IMR-90 (cell line): ENCODE results near the gene PGBD4. TPM values are rescaled to one million over a fixed set of nuclear protein-coding genes. Genes with fewer than 3 reads are reported as not detected.

Source experiments
- ATAC-seq: fragments of 200-7000 bp; cut with Tn5 transposase; 2 replicates; pipeline ENCODE4 v1.9.1; 2020; ENCODE audit warnings: low read depth, mild to moderate bottlenecking, moderate library complexity
- BruUV-seq: library from RNA; stranded (reverse); fragments of 400-500 nt; replicated peaks from 2 replicates; lab custom pipeline; 2021; lab: Mats Ljungman, UMichigan
- CTCF ChIA-PET: fragments of 300-600 bp; formaldehyde crosslinking; extraction: SDS; loops from one replicate; lab custom pipeline; 2021; ENCODE audit warnings: antibody characterized with exemption; lab: Yijun Ruan, JAX
- POLR2A ChIA-PET: fragments of 300-600 bp; sonication (Branson Sonifier 250); formaldehyde crosslinking; loops from one replicate; lab custom pipeline; 2022; ENCODE audit warnings: antibody characterized with exemption; ENCODE audit not compliant: unreplicated experiment; lab: Charles Lee
- DNase-seq: peaks from one replicate; pipeline ENCODE4 v3.0.0; 2013
- H2AFZ ChIP-seq: replicated peaks from 2 replicates; pipeline ENCODE3; 2013; ENCODE audit warnings: low read length, mild to moderate bottlenecking; ENCODE audit not compliant: poor library complexity
- H2AK5ac ChIP-seq: 2 replicates; pipeline ENCODE4 v1.6.1; 2013; ENCODE audit warnings: low read depth, low read length, inconsistent platforms
- H2AK9ac ChIP-seq: replicated peaks from 2 replicates; pipeline ENCODE3; 2013; ENCODE audit warnings: mild to moderate bottlenecking, low read depth, low read length, moderate library complexity; ENCODE audit not compliant: poor library complexity
- H2BK120ac ChIP-seq: 2 replicates; pipeline ENCODE4 v1.6.1; 2013; ENCODE audit warnings: low read depth, low read length, inconsistent platforms
- H2BK15ac ChIP-seq: 3 replicates; pipeline ENCODE4 v1.6.1; 2013; ENCODE audit warnings: low read depth, low read length, inconsistent platforms
- H2BK20ac ChIP-seq: 2 replicates; pipeline ENCODE4 v1.6.1; 2013; ENCODE audit warnings: low read depth, mild to moderate bottlenecking, inconsistent platforms, low read length, moderate library complexity
- H2BK5ac ChIP-seq: 2 replicates; pipeline ENCODE4 v1.6.1; 2013; ENCODE audit warnings: mild to moderate bottlenecking, low read depth, low read length, inconsistent platforms; ENCODE audit not compliant: poor library complexity, severe bottlenecking
- H3K14ac ChIP-seq: replicated peaks from 2 replicates; pipeline ENCODE4 v1.6.1; 2013; ENCODE audit warnings: low read depth, low read length, inconsistent platforms
- H3K18ac ChIP-seq: 2 replicates; pipeline ENCODE4 v1.6.1; 2013; ENCODE audit warnings: low read depth, low read length, control low read depth
- H3K23ac ChIP-seq: 2 replicates; pipeline ENCODE4 v1.6.1; 2013; ENCODE audit warnings: low read depth, low read length, inconsistent platforms
- H3K27ac ChIP-seq: 2 replicates; pipeline ENCODE4 v1.5.1; 2013; ENCODE audit warnings: mild to moderate bottlenecking, control low read depth, low read length; ENCODE audit not compliant: insufficient read depth
- H3K27me3 ChIP-seq: 2 replicates; pipeline ENCODE4 v1.6.1; 2013; ENCODE audit warnings: low read length; ENCODE audit not compliant: control insufficient read depth, insufficient read depth
- H3K36me3 ChIP-seq: 2 replicates; pipeline ENCODE4 v1.6.1; 2013; ENCODE audit warnings: low read length, mixed read lengths; ENCODE audit not compliant: control insufficient read depth, insufficient read depth
- H3K4ac ChIP-seq: 2 replicates; pipeline ENCODE4 v1.6.1; 2013; ENCODE audit warnings: low read depth, low read length, inconsistent platforms
- H3K4me1 ChIP-seq: 2 replicates; pipeline ENCODE4 v1.6.1; 2013; ENCODE audit warnings: low read length, mixed read lengths; ENCODE audit not compliant: control insufficient read depth, insufficient read depth
- H3K4me2 ChIP-seq: 2 replicates; pipeline ENCODE4 v1.6.1; 2013; ENCODE audit warnings: low read depth, mild to moderate bottlenecking, control low read depth, low read length, moderate library complexity
- H3K4me3 ChIP-seq: 2 replicates; pipeline ENCODE4 v1.5.1; 2013; ENCODE audit warnings: low read depth, mild to moderate bottlenecking, control low read depth, low read length, moderate library complexity; ENCODE audit not compliant: insufficient read depth
- H3K56ac ChIP-seq: 2 replicates; pipeline ENCODE4 v1.6.1; 2013; ENCODE audit warnings: low read length, inconsistent platforms; ENCODE audit not compliant: insufficient read depth; ENCODE audit errors: extremely low read depth
- H3K79me1 ChIP-seq, 2 experiments: 2 replicates each; pipeline ENCODE4 v1.6.1; 2013; ENCODE audit warnings: low read length in 2 of 2, inconsistent platforms in 1 of 2, low read depth in 1 of 2
- H3K9ac ChIP-seq: 2 replicates; pipeline ENCODE4 v1.6.1; 2013; ENCODE audit warnings: low read depth, low read length, control low read depth
- H3K9me1 ChIP-seq: 2 replicates; pipeline ENCODE4 v1.6.1; 2013; ENCODE audit warnings: low read length, inconsistent platforms; ENCODE audit not compliant: insufficient read depth
- H3K9me3 ChIP-seq: 2 replicates; pipeline ENCODE4 v1.6.1; 2013; ENCODE audit warnings: low read length; ENCODE audit not compliant: control insufficient read depth, insufficient read depth
- H4K20me1 ChIP-seq: 2 replicates; pipeline ENCODE4 v1.6.1; 2013; ENCODE audit warnings: low read length, inconsistent platforms; ENCODE audit not compliant: insufficient read depth
- H4K5ac ChIP-seq: 2 replicates; pipeline ENCODE4 v1.6.1; 2013; ENCODE audit warnings: mild to moderate bottlenecking, low read depth, low read length, control low read depth
- H4K8ac ChIP-seq, 2 experiments: 2 replicates each; pipeline ENCODE4 v1.6.1; 2013; ENCODE audit warnings: low read depth in 2 of 2, low read length in 2 of 2, control low read depth in 1 of 2, inconsistent platforms in 1 of 2
- H4K91ac ChIP-seq: 2 replicates; pipeline ENCODE4 v1.6.1; 2013; ENCODE audit warnings: low read depth, low read length, inconsistent platforms; ENCODE audit not compliant: insufficient read depth
- CTCF ChIP-seq: conservative IDR thresholded peaks from 2 replicates; pipeline ENCODE4 v1.5.1; 2012; ENCODE audit warnings: mild to moderate bottlenecking, low read depth, low read length, improper control_type of control experiment
- ELK1 ChIP-seq: fragments of 150-350 bp; IDR thresholded peaks from 2 replicates; pipeline ENCODE4 v1.6.1; 2016; ENCODE audit warnings: low read depth, mild to moderate bottlenecking, low read length, moderate library complexity, borderline replicate concordance
- MAZ ChIP-seq: IDR thresholded peaks from 2 replicates; pipeline ENCODE4 v1.6.1; 2012; ENCODE audit warnings: low read depth, mild to moderate bottlenecking, low read length, improper control_type of control experiment, moderate library complexity, borderline replicate concordance
- NFE2L2 ChIP-seq: fragments of 150-350 bp; IDR thresholded peaks from 2 replicates; pipeline ENCODE4 v1.6.1; 2016; ENCODE audit warnings: low read depth, mild to moderate bottlenecking, low read length
- RAD21 ChIP-seq: IDR thresholded peaks from 2 replicates; pipeline ENCODE4 v1.6.1; 2012; ENCODE audit warnings: low read length, improper control_type of control experiment
- RCOR1 ChIP-seq: IDR thresholded peaks from 2 replicates; pipeline ENCODE4 v1.6.1; 2012; ENCODE audit warnings: mild to moderate bottlenecking, low read length, improper control_type of control experiment; ENCODE audit not compliant: insufficient replicate concordance
- WGBS, 2 experiments: methylation state at CpG; one replicate each; pipeline versions ENCODE4 v1.1.5 to v1.1.7; 2013; ENCODE audit warnings: missing lambda C conversion rate in 2 of 2; ENCODE audit not compliant: insufficient read length in 1 of 2; ENCODE audit errors: extremely low coverage in 2 of 2; 5-methylcytosine and 5-hydroxymethylcytosine counted together
- dilution Hi-C: fragments of 300-500 bp; cut with HindIII; formaldehyde crosslinking; loops from one replicate; pipeline ENCODE4 v1.14.3; 2018; ENCODE audit warnings: low sequenced_read_pairs; ENCODE audit not compliant: unreplicated experiment
- in situ Hi-C: fragments of 300-500 bp; cut with MboI; formaldehyde crosslinking; loops from 3 replicates; pipeline ENCODE4 v1.14.3; 2019; ENCODE audit warnings: low sequenced_read_pairs, inconsistent platforms, mixed read lengths
- intact Hi-C: fragments of 100-400 bp; cut with micrococcal nuclease; formaldehyde crosslinking; loops from 2 replicates; pipeline ENCODE4 v1.10.0; 2022
- polyA plus RNA-seq, 3 experiments: library from polyadenylated mRNA; depleted of rRNA; stranded (reverse); fragments of >200 nt; gene quantifications; 2 replicates each; pipeline ENCODE4 v1.2.3, GENCODE V29; 2012; ENCODE audit warnings: low replicate concordance in 1 of 3
- total RNA-seq: library from RNA; depleted of rRNA; stranded (reverse); fragments of >200 nt; gene quantifications from 2 replicates; pipeline ENCODE4 v1.2.3, GENCODE V29; 2012

PGBD4 gene
- total and polyA plus RNA-seq, 2 of the 4 experiments (the other 2 are of a cell fraction): 0.89 to 1.3 TPM

- Histone ChIP-seq H4K91ac (no peak overlapping the region), H2BK120ac (no peak overlapping the region), H2AFZ (no peak overlapping the region), H3K4me1 (no peaks in the 10 kb centered on the region; the same call in 1 of the 2 replicates), H3K27me3 (no peaks in the 10 kb centered on the region), H3K79me1 (no peaks in the 10 kb centered on the region), H2BK20ac (no peak overlapping the region), H3K36me3 (no peaks in the 10 kb centered on the region), H3K4me2 (no peak overlapping the region), H3K4ac (no peak overlapping the region), H2BK5ac (no peak overlapping the region), H2BK15ac (no peak overlapping the region), H2AK5ac (no peak overlapping the region), H3K27ac (no peak overlapping the region), H3K4me3 (no peak overlapping the region), H3K9me3 (no peaks in the 10 kb centered on the region), H3K14ac (no peak overlapping the region), H3K18ac (no peak overlapping the region), H3K9ac (no peak overlapping the region), H4K5ac (no peak overlapping the region), H3K23ac (no peak overlapping the region), H2AK9ac (no peak overlapping the region), H4K8ac (no peak overlapping the region), H4K20me1 (no peaks in the 10 kb centered on the region), H3K9me1 (no peaks in the 10 kb centered on the region), H3K56ac (no peak overlapping the region; the same call in 1 of the 2 replicates)
- in situ Hi-C loops: loop anchor here (25.0 kb wide), 1 partner anchor 473 kb away; the partner anchor contains the start of gene GOLGA8B
- dilution Hi-C loops: no loop called here
- no TSS peak for BruUV-seq
- CTCF ChIA-PET: no interaction called here
- WGBS, 2 experiments: 93% methylated on average over 2 of the region's 3 CpGs; no CpG with 5 or more reads in 1 of the 2 experiments
- POLR2A ChIA-PET: no interaction called here
- intact Hi-C loops: no loop called here
- DNase-seq (no peak), ATAC-seq (no peak)
- TF ChIP-seq CTCF (no peak), ELK1 (no peak), MAZ (no peak), RAD21 (no peak), RCOR1 (no peak), NFE2L2 (no peak)
Measured at GRCh38 chr15:34114739-34115138, 12.9 kb downstream of the PGBD4 start.
